HepG2 (cell line): ENCODE results near the gene ZC3H18. TPM values are rescaled to one million over a fixed set of nuclear protein-coding genes. Genes with fewer than 3 reads are reported as not detected.

ENCODE experiments used
- ATAC-seq: fragments of 200-7000 bp; cut with Tn5 transposase; 3 replicates; pipeline ENCODE4 v1.9.1; 2020; ENCODE audit warnings: mild to moderate bottlenecking, moderate library complexity
- BruUV-seq: library from RNA; stranded (reverse); fragments of 400-500 nt; replicated peaks from 2 replicates; lab custom pipeline; 2021; lab: Mats Ljungman, UMichigan
- CTCF ChIA-PET: fragments of 300-600 bp; formaldehyde crosslinking; extraction: SDS; loops from one replicate; lab custom pipeline; 2021; ENCODE audit warnings: low total read pairs, inconsistent platforms, low intra/inter-chr PET ratio; lab: Yijun Ruan, JAX
- POLR2A ChIA-PET: fragments of 350-600 bp; sonication (Branson Sonifier 250); formaldehyde crosslinking; loops from one replicate; lab custom pipeline; 2020; ENCODE audit warnings: antibody characterized with exemption, inconsistent platforms; lab: Yijun Ruan, JAX
- DNase-seq: peaks from one replicate; pipeline ENCODE4 v3.0.0-alpha.2; 2015; ENCODE audit warnings: low spot score
- FAIRE-seq: peaks from 3 replicates; lab custom pipeline; 2011; peaks lifted over from hg19 to GRCh38; lab: Jason Lieb, UNC
- H2AFZ ChIP-seq: one replicate; pipeline ENCODE4 v1.6.1; 2011; ENCODE audit warnings: low read length, inconsistent platforms
- H3K27ac ChIP-seq: fragments of 300-600 bp; 3 replicates; pipeline ENCODE4 v1.8.0; 2011; ENCODE audit warnings: mixed run types, mild to moderate bottlenecking, mixed read lengths, low read length, inconsistent platforms; ENCODE audit not compliant: insufficient read depth; ENCODE audit errors: extremely low read length
- H3K27me3 ChIP-seq, 2 experiments: fragments of 200-600 bp in 1 of 2; 2 replicates in 1 of 2; 3 replicates in 1 of 2; pipeline versions ENCODE4 v1.6.0 to v1.8.0; 2011; ENCODE audit warnings: low read length in 2 of 2, mild to moderate bottlenecking in 2 of 2, moderate library complexity in 2 of 2, inconsistent platforms in 1 of 2; ENCODE audit not compliant: insufficient read depth in 2 of 2, control insufficient read depth in 1 of 2
- H3K36me3 ChIP-seq, 2 experiments: fragments of 200-600 bp in 1 of 2; replicated peaks in 1 of 2; 2 replicates in 1 of 2; 3 replicates in 1 of 2; pipeline versions ENCODE4 v1.5.1 to v1.8.0; 2011; ENCODE audit warnings: low read length in 2 of 2, inconsistent platforms in 1 of 2; ENCODE audit not compliant: insufficient read depth in 2 of 2, control insufficient read depth in 1 of 2
- H3K4me1 ChIP-seq: 2 replicates; pipeline ENCODE4 v1.5.1; 2012; ENCODE audit warnings: low read length, inconsistent platforms; ENCODE audit not compliant: insufficient read depth
- H3K4me2 ChIP-seq: 2 replicates; pipeline ENCODE4 v1.6.0; 2011; ENCODE audit warnings: low read depth, low read length, inconsistent platforms
- H3K4me3 ChIP-seq, 3 experiments: fragments of 200-600 bp in 1 of 3; sonication (generic), shearing (Covaris generic) in 1 of 3; replicated peaks in 1 of 3; 2 replicates each; pipeline ENCODE4 v1.5.1; 2011 to 2016; ENCODE audit warnings: low read length in 3 of 3, inconsistent platforms in 2 of 3, low read depth in 2 of 3, mild to moderate bottlenecking in 2 of 3, control low read depth in 1 of 3, mixed read lengths in 1 of 3; ENCODE audit not compliant: insufficient read depth in 1 of 3
- H3K79me2 ChIP-seq: one replicate; pipeline ENCODE4 v1.6.1; 2011; ENCODE audit warnings: low read length, inconsistent platforms; ENCODE audit not compliant: insufficient read depth
- H3K9ac ChIP-seq: 2 replicates; pipeline ENCODE4 v1.6.0; 2011; ENCODE audit warnings: mild to moderate bottlenecking, low read depth, low read length, inconsistent platforms; ENCODE audit not compliant: insufficient read depth
- H3K9me3 ChIP-seq: 2 replicates; pipeline ENCODE4 v1.5.1; 2012; ENCODE audit warnings: mild to moderate bottlenecking, low read length
- H4K20me1 ChIP-seq: 2 replicates; pipeline ENCODE4 v1.6.0; 2011; ENCODE audit warnings: inconsistent platforms, mild to moderate bottlenecking, low read length, moderate library complexity; ENCODE audit not compliant: insufficient read depth
- BORCS8-MEF2B ChIP-seq: sonication (generic); formaldehyde crosslinking; IDR thresholded peaks from 2 replicates; pipeline ENCODE4 v1.8.0; 2022; ENCODE audit warnings: mild to moderate bottlenecking, missing genetic modification reagents
- CBX5 ChIP-seq: sonication (generic); formaldehyde crosslinking; IDR thresholded peaks from 2 replicates; pipeline ENCODE4 v1.4.0; 2020; ENCODE audit warnings: missing genetic modification reagents, borderline replicate concordance
- CHCHD3 ChIP-seq: sonication (generic); formaldehyde crosslinking; IDR thresholded peaks from 2 replicates; pipeline ENCODE4 v1.8.0; 2022; ENCODE audit warnings: mild to moderate bottlenecking, missing genetic modification reagents, moderate library complexity
- FOXM1 ChIP-seq: sonication (generic); formaldehyde crosslinking; IDR thresholded peaks from 2 replicates; pipeline ENCODE4 v1.5.0; 2020; ENCODE audit warnings: missing genetic modification reagents
- HOXD1 ChIP-seq: sonication (generic); formaldehyde crosslinking; IDR thresholded peaks from 2 replicates; pipeline ENCODE4 v1.5.0; 2020; ENCODE audit warnings: missing genetic modification reagents
- IRF2 ChIP-seq: IDR thresholded peaks from 2 replicates; pipeline ENCODE4 v1.6.1; 2018; ENCODE audit warnings: missing genetic modification reagents, missing compliant biosample characterization
- NR1H2 ChIP-seq: sonication (generic); formaldehyde crosslinking; IDR thresholded peaks from 2 replicates; pipeline ENCODE4 v1.8.1; 2022; ENCODE audit warnings: low read depth, missing genetic modification reagents, borderline replicate concordance
- NRL ChIP-seq: sonication (generic); formaldehyde crosslinking; IDR thresholded peaks from 2 replicates; pipeline ENCODE4 v1.5.0; 2020; ENCODE audit warnings: missing genetic modification reagents, mild to moderate bottlenecking, moderate library complexity, borderline replicate concordance
- TOPORS ChIP-seq: sonication (generic); formaldehyde crosslinking; IDR thresholded peaks from 2 replicates; pipeline ENCODE4 v1.8.0; 2023; ENCODE audit warnings: mild to moderate bottlenecking, missing genetic modification reagents
- ZFY ChIP-seq: sonication (generic); formaldehyde crosslinking; IDR thresholded peaks from 2 replicates; pipeline ENCODE4 v1.4.0; 2020; ENCODE audit warnings: missing genetic modification reagents
- ZNF3 ChIP-seq: IDR thresholded peaks from 2 replicates; pipeline ENCODE4 v1.7.0; 2017; ENCODE audit warnings: inconsistent platforms
- ZNF329 ChIP-seq: sonication (generic); formaldehyde crosslinking; IDR thresholded peaks from 2 replicates; pipeline ENCODE4 v1.9.0; 2021; ENCODE audit warnings: low read depth, mild to moderate bottlenecking, missing genetic modification reagents
- ZNF430 ChIP-seq: sonication (generic); formaldehyde crosslinking; IDR thresholded peaks from 2 replicates; pipeline ENCODE4 v1.9.0; 2021; ENCODE audit warnings: mild to moderate bottlenecking, missing genetic modification reagents
- ZNF530 ChIP-seq: sonication (generic); formaldehyde crosslinking; IDR thresholded peaks from 2 replicates; pipeline ENCODE4 v1.5.0; 2020; ENCODE audit warnings: low read depth, mild to moderate bottlenecking, missing genetic modification reagents
- ZNF841 ChIP-seq: sonication (generic); formaldehyde crosslinking; IDR thresholded peaks from 2 replicates; pipeline ENCODE4 v1.8.1; 2023; ENCODE audit warnings: missing genetic modification reagents, borderline replicate concordance
- ZNF878 ChIP-seq: sonication (generic); formaldehyde crosslinking; IDR thresholded peaks from 2 replicates; pipeline ENCODE4 v1.8.1; 2023; ENCODE audit warnings: mild to moderate bottlenecking, missing genetic modification reagents, moderate library complexity
- ZNF891 ChIP-seq: sonication (generic); formaldehyde crosslinking; IDR thresholded peaks from 2 replicates; pipeline ENCODE4 v1.5.0; 2020; ENCODE audit warnings: mild to moderate bottlenecking, missing genetic modification reagents
- WGBS: methylation state at CpG from one replicate; pipeline ENCODE4 v1.1.6; 2017; ENCODE audit warnings: low lambda C conversion rate; 5-methylcytosine and 5-hydroxymethylcytosine counted together
- in situ Hi-C: cut with HindIII; loops from 2 replicates; pipeline ENCODE4 v1.10.0; 2017; ENCODE audit warnings: low pct_unique_long_range_greater_than_20kb; ENCODE audit not compliant: extremely low pct_ligation_motif_present
- intact Hi-C: fragments of 100-400 bp; cut with micrococcal nuclease; formaldehyde crosslinking; loops from one replicate; pipeline ENCODE4 v1.10.0; 2022; ENCODE audit not compliant: unreplicated experiment
- polyA plus RNA-seq, 8 experiments: library from polyadenylated mRNA; depleted of rRNA in 3 of 8; stranded (reverse) in 7 of 8; unstranded in 1 of 8; fragments of >200 nt; fragmentation: Illumina TruSeq in 4 of 8; extraction: Trizol in 4 of 8; gene quantifications; 2 replicates each; pipeline versions ENCODE4 v1.2.1 to v1.2.3, GENCODE V29; 2011 to 2016; ENCODE audit warnings: low read depth in 4 of 8, missing spikeins in 1 of 8, mixed read lengths in 1 of 8; ENCODE audit not compliant: insufficient read depth in 1 of 8
- total RNA-seq, 5 experiments: library from RNA; depleted of rRNA; stranded (reverse); fragments of >200 nt; fragmentation: Illumina TruSeq; extraction: Trizol; gene quantifications; 2 replicates each; pipeline ENCODE4 v1.2.3, GENCODE V29; 2016; ENCODE audit warnings: low read depth in 1 of 5
- TF ChIP-seq, protein P1 (sequence below): sonication (generic); formaldehyde crosslinking; IDR thresholded peaks from 2 replicates; pipeline ENCODE4 v1.5.1; 2020; ENCODE audit warnings: mild to moderate bottlenecking, missing genetic modification reagents
- TF ChIP-seq, protein P2 (sequence below): sonication (generic); formaldehyde crosslinking; IDR thresholded peaks from 2 replicates; pipeline ENCODE4 v1.8.0; 2022; ENCODE audit warnings: missing genetic modification reagents, low read depth, mild to moderate bottlenecking, borderline replicate concordance

Gene ZC3H18
- total and polyA plus RNA-seq, 2 of the 13 experiments (the other 11 are each of a cell fraction or from before 2014, with no cell fraction given) = 11.2 to 27.4 TPM

DNA sequence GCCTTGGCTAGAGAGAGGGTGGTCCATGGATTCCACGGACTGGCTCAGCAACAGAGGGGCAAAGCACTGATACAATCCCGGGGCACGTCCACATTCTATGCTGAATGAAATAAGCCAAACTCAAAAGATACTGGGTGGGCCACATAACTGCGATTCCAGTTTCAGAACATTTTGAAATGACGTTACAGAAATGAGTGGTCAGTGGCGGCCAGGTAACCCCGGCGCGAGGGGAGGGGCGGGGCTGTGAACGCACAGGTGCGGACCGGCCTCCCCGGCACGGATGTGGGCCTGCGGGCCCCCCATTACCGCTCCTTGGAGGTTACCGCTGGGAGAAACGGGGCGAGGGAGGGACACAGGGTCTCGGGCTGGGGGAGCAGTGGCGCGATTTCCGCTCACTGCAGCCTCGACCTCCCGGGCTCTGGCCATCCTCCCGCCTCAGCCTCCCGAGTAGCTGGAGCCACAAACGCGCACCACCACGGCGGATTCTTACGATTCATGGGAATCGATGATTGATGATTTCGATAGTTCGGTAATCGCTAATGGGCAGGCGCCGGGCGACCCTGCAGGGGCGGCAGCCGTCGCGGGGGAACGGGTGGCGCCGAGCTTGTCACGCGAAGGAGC lies 92.1 kb downstream of the ZC3H18 start (continued):
- 0 out of 2 replicates have a peak, but pooled peaks have one; percentile 83 for TF ChIP-seq CHCHD3 (CRISPR knock-in tag)
- TF ChIP-seq ZNF878 (CRISPR knock-in tag) = peak; percentile 64; the same call in 1 of the 2 replicates
- peak; percentile 88; the same call in 1 of the 2 replicates for TF ChIP-seq NRL (CRISPR knock-in tag)
- TF ChIP-seq ZNF891 = peak; percentile 71; the same call in 1 of the 2 replicates
- peak; percentile 91; the same call in 1 of the 2 replicates for TF ChIP-seq ZNF329
- TF ChIP-seq ZNF430 (CRISPR knock-in tag) = peak; percentile 52; the same call in 1 of the 2 replicates
- TF ChIP-seq NR1H2 (CRISPR knock-in tag) = peak; percentile 72; the same call in 1 of the 2 replicates
- TF ChIP-seq ZNF530 (CRISPR knock-in tag) = 0 out of 2 replicates have a peak, but pooled peaks have one; percentile 78
- 0 out of 2 replicates have a peak, but pooled peaks have one; percentile 24 for TF ChIP-seq CBX5

DNA sequence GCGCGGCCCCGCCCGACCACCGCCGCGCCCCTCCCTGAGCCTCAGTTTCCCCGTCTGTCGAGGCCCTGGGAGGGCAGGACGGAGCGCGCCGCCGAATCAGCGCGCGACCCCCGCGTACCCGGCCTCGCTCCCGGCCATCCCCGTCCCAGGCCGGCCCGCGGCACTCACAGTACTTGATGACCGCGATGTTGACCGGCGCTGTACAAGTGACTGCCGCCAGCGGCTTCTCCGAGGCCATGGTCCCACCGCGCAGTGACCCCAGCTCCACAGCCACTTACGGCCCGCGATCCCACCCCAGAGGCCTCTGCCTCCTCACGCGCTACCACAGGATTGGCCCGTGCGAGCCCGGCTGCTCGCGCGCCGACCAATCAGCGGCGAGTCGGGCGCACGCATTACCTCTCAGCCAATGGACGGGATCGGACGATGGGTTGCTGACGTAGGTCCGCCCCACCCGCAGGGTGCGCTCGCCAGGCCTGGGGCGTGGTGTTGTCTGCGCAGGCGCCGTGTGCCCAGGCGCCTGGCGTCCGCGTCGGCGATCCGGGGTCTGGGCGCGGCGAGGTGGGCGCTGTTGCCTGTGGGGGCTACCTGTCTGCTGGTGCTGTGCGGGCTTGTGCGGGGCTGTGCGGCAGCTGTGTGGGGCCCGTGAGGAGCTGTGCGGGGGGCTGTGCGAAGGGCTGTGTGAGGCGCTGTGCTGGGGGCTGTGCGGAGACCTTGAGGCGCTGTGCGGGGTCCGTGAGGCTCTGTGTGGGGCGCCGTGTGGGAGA lies 92.8 kb downstream of the ZC3H18 start, which contains the start of gene MVD:
MVD (minus strand) TSS at position 249 of the 764 bp plus-strand sequence; CDS start at position 238, 11 bp downstream.
- DNase-seq = peak; percentile 98
- BruUV-seq = no TSS peak
- Histone ChIP-seq H3K9me3 (no peaks in the 10 kb centered on the region), H3K9ac (peak within 1 kb of the TSS; percentile 96), H3K27me3 (no peaks in the 10 kb centered on the region), H3K4me1 (peaks cover 44% of the 10 kb centered on the region), H4K20me1 (peaks cover 37% of the 10 kb centered on the region), H2AFZ (no peak within 1 kb of the TSS), H3K79me2 (peaks cover 75% of the 10 kb centered on the region), H3K4me2 (peak within 1 kb of the TSS; percentile 82), H3K4me3 (peak within 1 kb of the TSS; percentile 81 to 95 (median 91)), H3K27ac (peak within 1 kb of the TSS; percentile 78), H3K36me3 (peaks cover 4 to 22% of the 10 kb centered on the region in 2 experiments)
- intact Hi-C loops = loop anchor here (2.0 kb wide), 1 partner anchor 38 kb away; no protein-coding TSS in a partner anchor
- POLR2A ChIA-PET = interaction anchor here (0.8 to 2.6 kb wide), 13 partner anchors 9 to 121 kb away, joined by 3 to 51 read pairs (median 4); partner anchors contain the start of genes CYBA and ZC3H18
- CTCF ChIA-PET = no interaction called here
- FAIRE-seq = peak; percentile 99
- in situ Hi-C loops = no loop called here
- 2% methylated on average over 22 of the region's 88 CpGs for WGBS
- peak; percentile 97 for ATAC-seq
- TF ChIP-seq, protein P1, sequence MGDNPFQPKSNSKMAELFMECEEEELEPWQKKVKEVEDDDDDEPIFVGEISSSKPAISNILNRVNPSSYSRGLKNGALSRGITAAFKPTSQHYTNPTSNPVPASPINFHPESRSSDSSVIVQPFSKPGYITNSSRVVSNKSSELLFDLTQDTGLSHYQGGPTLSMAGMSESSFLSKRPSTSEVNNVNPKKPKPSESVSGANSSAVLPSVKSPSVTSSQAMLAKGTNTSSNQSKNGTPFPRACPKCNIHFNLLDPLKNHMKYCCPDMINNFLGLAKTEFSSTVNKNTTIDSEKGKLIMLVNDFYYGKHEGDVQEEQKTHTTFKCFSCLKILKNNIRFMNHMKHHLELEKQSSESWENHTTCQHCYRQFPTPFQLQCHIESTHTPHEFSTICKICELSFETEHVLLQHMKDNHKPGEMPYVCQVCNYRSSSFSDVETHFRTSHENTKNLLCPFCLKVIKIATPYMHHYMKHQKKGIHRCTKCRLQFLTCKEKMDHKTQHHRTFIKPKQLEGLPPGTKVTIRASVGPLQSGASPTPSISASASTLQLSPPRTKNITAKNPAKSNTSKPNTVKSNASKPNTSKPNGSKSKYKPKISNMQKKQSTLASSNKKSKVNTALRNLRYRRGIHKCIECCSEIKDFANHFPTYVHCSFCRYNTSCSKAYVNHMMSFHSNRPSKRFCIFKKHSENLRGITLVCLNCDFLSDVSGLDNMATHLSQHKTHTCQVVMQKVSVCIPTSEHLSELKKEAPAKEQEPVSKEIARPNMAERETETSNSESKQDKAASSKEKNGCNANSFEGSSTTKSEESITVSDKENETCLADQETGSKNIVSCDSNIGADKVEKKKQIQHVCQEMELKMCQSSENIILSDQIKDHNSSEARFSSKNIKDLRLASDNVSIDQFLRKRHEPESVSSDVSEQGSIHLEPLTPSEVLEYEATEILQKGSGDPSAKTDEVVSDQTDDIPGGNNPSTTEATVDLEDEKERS (CRISPR knock-in tag) = 0 out of 2 replicates have a peak, but pooled peaks have one; percentile 28
- no peak for TF ChIP-seq HOXD1 (CRISPR knock-in tag)
- TF ChIP-seq, protein P2, sequence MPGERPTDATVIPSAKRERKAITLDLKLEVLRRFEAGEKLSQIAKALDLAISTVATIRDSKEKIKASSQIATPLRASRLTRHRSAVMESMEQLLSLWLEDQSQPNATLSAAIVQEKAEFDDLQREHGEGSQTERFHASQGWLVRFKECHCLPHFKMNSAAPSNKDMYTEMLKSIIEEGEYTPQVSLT (CRISPR knock-in tag) = no peak
- peak; percentile 82 for TF ChIP-seq BORCS8-MEF2B (CRISPR knock-in tag)
- TF ChIP-seq ZFY (CRISPR knock-in tag) = peak; percentile 94
- 0 out of 2 replicates have a peak, but pooled peaks have one; percentile 51 for TF ChIP-seq ZNF841 (CRISPR knock-in tag)
- peak; percentile 56 for TF ChIP-seq IRF2 (CRISPR knock-in tag)
- peak; percentile 88 for TF ChIP-seq TOPORS (CRISPR knock-in tag)
- TF ChIP-seq FOXM1 (CRISPR knock-in tag) = no peak
- TF ChIP-seq ZNF3 (CRISPR knock-in tag) = no peak
